Measurements from ENCODE around the gene UBXN2A. TPM values are rescaled to one million over a fixed set of nuclear protein-coding genes. Genes with fewer than 3 reads are reported as not detected.

Gene UBXN2A
- total RNA-seq (2014; rRNA removed): 16.7 and 19.3 TPM in 2 replicates
- 6.7 TPM for polyA plus RNA-seq (2012)

GRCh38 chr2:23939987-23940717 is at the start of gene UBXN2A:
TSS of gene UBXN2A (plus strand) at chr2:23940463. CDS start at chr2:23958315, 17,852 bp downstream.
- DNase-seq (ENCODE audit: low read depth): peak; percentile 75

DNA sequence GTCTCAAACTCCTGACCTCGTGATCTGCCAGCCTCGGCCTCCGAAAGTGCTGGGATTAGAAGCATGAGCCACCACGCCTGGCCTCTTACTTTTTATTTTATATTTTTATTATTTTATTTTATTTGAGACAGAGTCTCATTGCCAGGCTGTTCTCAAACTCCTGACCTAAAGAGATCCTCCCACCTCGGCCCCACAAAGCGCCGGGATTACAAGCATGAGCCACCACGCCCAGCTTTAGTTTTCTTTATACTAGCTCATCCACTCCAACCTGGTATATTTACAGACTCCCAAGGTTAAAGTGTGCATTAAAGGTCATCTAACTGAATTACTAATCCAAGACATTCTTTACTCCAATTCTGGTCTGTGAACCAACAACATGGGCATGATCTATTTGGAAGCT is 40.1 kb upstream of the UBXN2A start:
- no peak for DNase-seq (ENCODE audit: low read depth)

DNA sequence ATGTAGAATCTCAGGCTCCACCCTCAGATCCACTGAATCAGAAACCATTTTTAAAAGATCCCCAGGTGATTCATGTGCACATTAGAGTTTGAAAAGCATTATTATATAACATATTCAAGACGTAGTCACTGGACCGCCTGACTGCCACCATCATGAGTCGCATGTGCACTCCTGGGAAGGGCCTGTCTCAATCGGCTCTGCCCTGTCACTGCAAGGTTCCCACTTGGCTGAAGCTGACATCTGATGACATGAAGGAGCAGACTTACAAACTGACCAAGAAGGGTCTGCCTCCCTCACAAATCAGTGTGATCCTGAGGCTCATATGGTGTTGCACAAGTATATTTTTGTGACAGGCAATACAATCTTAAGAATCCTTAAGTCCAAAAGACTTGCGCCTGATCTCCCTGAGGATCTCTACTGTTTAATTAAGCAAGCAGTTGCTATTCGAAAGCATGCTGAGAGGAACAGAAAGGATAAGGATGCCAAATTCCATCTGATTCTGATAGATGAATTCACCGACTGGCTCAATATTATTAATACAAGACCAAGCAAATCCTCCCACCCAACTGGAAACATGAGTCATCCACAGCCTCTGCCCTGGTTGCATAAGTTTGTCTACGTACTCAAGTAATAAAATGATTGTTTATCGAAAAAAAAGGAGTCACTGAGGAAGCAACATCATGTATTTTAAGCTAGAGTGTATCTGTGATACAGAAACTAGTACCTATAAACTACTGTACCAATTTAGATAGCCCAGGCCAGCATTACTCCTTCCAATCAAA is 39.5 kb upstream of the UBXN2A start:
- peak; percentile 55 for DNase-seq (ENCODE audit: low read depth)

GRCh38 chr2:23901966-23902846 is 38.1 kb upstream of the UBXN2A start:
- DNase-seq (ENCODE audit: low read depth): peak; percentile 40

GRCh38 chr2:23903034-23903433 is 37.2 kb upstream of the UBXN2A start:
- DNase-seq (ENCODE audit: low read depth): no peak

- no peak for DNase-seq (ENCODE audit: low read depth)
These were observed 36.0 kb upstream of the UBXN2A start for GRCh38 chr2:23904215-23904614.

- peak; percentile 47 for DNase-seq (ENCODE audit: low read depth)
These were observed 35.6 kb upstream of the UBXN2A start for GRCh38 chr2:23904692-23905091.

GRCh38 chr2:23905155-23905554 is 35.1 kb upstream of the UBXN2A start:
- peak; percentile 19 for DNase-seq (ENCODE audit: low read depth)

GRCh38 chr2:23912054-23912453 is 28.2 kb upstream of the UBXN2A start:
- no peak for DNase-seq (ENCODE audit: low read depth)

DNA sequence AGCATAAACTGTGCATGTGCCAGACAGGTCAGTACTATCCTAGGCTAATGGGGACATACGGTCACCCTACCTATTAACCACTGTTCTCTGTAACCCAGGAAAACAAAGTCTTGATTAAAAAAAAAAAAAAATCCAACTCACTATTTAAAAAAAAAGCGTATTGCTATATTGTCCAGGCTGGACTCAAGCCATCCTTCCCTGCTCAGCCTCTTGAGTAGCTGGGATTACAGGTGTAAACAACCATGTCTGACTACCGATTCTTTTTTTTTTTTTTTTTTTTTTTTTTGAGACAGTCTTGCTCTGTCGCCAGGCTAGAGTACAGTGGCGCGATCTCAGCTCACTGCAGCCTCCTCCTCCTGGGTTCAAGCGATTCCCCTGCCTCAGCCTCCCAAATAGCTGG is 24.9 kb upstream of the UBXN2A start:
- DNase-seq (ENCODE audit: low read depth): no peak

GRCh38 chr2:23916727-23917405 is 23.4 kb upstream of the UBXN2A start:
- DNase-seq (ENCODE audit: low read depth): no peak

- DNase-seq (ENCODE audit: low read depth): no peak
These were observed 21.3 kb upstream of the UBXN2A start for GRCh38 chr2:23918837-23919489.

DNA sequence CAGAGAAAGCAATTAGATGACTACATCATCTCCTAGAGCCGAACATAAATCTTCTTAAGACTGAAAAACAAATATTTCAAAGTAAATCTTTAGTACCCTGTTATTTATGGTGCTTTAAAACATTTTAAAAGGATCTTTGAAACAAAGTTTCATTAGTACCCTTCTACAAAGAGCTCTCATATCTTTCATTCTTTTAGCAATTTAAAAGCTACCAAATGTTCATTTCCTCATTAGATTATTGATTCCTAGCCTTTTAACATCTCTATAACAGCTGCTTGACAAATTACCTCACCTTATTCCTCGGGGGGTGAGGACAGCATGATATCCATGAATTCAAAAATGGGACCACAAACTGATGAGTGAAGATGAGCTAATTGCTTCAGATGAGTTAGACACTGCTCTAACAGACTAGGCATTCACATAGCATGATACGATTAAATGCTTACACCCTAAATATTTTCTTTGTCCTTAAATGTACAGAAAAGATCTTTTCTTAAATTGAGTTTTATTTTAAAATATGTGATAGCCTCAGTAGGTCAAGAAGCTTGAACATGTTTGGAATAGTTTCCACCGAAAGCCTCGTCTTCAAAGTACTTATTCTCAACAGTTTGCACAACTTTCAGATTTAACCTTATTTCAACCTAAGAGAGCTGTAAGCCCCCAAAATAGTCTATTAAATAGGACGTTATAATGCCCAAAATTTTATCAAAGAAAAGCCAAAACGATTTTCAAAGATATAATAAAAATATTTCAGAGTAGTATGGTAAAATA is 15.5 kb upstream of the UBXN2A start:
- peak; percentile 31 for DNase-seq (ENCODE audit: low read depth)

GRCh38 chr2:23925702-23926289 is 14.5 kb upstream of the UBXN2A start:
- peak; percentile 73 for DNase-seq (ENCODE audit: low read depth)

GRCh38 chr2:23926290-23926749 is 13.9 kb upstream of the UBXN2A start:
- no peak for DNase-seq (ENCODE audit: low read depth)

DNA sequence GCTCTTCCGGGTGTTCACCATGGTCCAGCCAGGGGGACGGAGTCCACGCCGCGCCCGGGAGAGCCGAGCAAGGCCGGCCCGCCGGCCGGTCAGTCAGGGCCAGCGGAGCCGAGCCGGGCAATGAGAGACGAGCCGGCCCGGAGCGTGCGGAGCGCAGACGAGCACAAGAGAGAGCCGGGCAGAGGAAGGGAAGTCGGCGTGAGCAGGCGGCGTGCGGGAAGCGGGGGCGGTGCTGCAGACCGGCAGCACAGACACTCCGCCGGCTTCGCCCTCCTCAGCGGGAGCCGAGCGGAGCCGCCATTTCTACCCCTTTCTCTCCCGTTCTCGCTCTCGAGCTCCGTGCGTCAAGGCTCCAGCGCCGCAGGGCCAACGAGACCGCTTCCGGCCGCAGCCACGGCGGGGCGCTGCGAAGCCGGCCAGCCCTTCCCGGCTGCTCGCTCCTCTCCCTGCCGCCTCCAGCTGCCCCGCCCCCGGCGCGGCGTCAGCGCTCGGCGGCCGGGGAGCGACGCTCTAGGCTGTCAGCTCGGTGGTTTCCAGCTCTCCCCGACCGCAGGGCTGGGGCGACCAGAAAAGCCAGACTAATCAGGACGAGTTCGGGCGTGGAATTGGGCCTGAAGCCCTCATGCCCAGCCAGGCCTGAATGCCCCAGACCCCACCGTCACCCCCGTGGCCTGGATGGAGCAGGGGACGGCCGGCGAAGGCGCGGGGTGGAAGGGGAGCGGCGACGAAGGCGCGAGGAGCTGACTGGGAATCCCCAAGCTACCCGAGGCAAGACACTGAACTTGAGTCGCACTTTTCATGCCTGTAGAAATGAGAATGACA is 13.3 kb upstream of the UBXN2A start, which contains the start of gene ATAD2B:
ATAD2B (minus strand) TSS at position 374 of the 822 bp plus-strand sequence; CDS start at position 21, 353 bp downstream.
- peak; percentile 94 for DNase-seq (ENCODE audit: low read depth)

DNA sequence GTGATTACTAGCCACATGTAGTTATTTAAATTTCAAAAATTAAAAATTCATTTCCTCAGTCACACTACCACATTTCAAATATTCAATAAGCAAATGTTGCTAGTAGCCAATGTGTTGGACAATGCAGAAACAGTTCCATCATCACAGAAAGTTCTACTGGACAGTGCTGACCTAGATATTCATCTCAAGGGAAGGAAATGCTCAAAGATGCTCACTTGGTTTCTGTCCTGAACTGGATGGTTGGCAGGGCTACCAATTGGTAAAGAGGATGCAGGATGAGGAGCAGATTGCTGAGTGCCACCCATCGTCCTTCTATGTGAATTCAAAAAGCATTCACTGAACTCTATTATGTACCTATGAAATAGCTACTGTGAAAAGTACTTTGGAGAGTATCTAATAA is 6.0 kb upstream of the UBXN2A start:
- DNase-seq (ENCODE audit: low read depth): no peak

All from LHCN-M2 (cell line).